Psoas muscle (tissue), 8 donors: ENCODE measurements around the gene GORASP2. TPM values are rescaled to one million over a fixed set of nuclear protein-coding genes. Genes with fewer than 3 reads are reported as not detected.

Experiments
- ATAC-seq, 4 donors: fragments of 200-7000 bp; cut with Tn5 transposase; one replicate each; pipeline ENCODE4 v1.9.1; 2020; ENCODE audit warnings: moderate library complexity in 3 of 4, mild to moderate bottlenecking in 2 of 4
- DNase-seq, 2 donors: peaks; one replicate each; pipeline ENCODE4 v3.0.0-alpha.2; 2020
- H3K27ac ChIP-seq: fragments of 200-600 bp; one replicate; pipeline ENCODE4 v1.8.0; 2022
- H3K27me3 ChIP-seq, 3 donors: fragments of 200-600 bp in 1 of 3; one replicate each; pipeline versions ENCODE4 v1.6.1 to v1.8.0; 2013 to 2022; ENCODE audit warnings: low read length in 2 of 3, mild to moderate bottlenecking in 2 of 3, moderate library complexity in 1 of 3; ENCODE audit not compliant: insufficient read depth in 3 of 3
- H3K36me3 ChIP-seq, 2 donors: fragments of 200-600 bp in 1 of 2; one replicate each; pipeline versions ENCODE4 v1.6.1 to v1.8.0; 2013 to 2022; ENCODE audit warnings: low read depth in 1 of 2, mild to moderate bottlenecking in 1 of 2, moderate library complexity in 1 of 2; ENCODE audit not compliant: insufficient read depth in 1 of 2
- H3K4me1 ChIP-seq: fragments of 200-600 bp; one replicate; pipeline ENCODE4 v1.8.0; 2022
- H3K4me3 ChIP-seq: fragments of 200-600 bp; one replicate; pipeline ENCODE4 v1.8.0; 2022; ENCODE audit warnings: mild to moderate bottlenecking
- H3K9me3 ChIP-seq: fragments of 200-600 bp; one replicate; pipeline ENCODE4 v1.8.0; 2022
- CTCF ChIP-seq: fragments of 200-600 bp; IDR thresholded peaks from one replicate; pipeline ENCODE4 v1.8.0; 2022; ENCODE audit warnings: antibody characterized with exemption
- WGBS, 3 donors: extraction: QIAGEN DNeasy Blood & Tissue Kit; methylation state at CpG; one replicate each; pipeline versions ENCODE4 v1.1.6 to v1.1.7; 2013; 5-methylcytosine and 5-hydroxymethylcytosine counted together
- intact Hi-C, 2 donors: fragments of 100-400 bp; cut with DNase I; formaldehyde crosslinking; loops; one replicate each; pipeline versions ENCODE4 v1.11.0 to v1.14.2; 2022
- polyA plus RNA-seq, 3 donors: library from polyadenylated mRNA; stranded (reverse); fragments of 200-250 nt; gene quantifications; one replicate each; pipeline ENCODE4 v1.2.3, GENCODE V29; 2013
- total RNA-seq, 4 donors: library from RNA; stranded (reverse); fragmentation: NEBNext Ultra II Directional in 2 of 4; extraction: Animal tissue kit (Norgen Biotek cat#: 25700) in 2 of 4; gene quantifications; one replicate each; pipeline versions ENCODE4 v1.2.1 to v1.2.4, GENCODE V29; 2021 to 2023
- donor health status: healthy with polysubstance abuse.
- donor health status: DM: no; HTN: no; CAD: no; lungs with moderate emphysema.
- donor health status: Bipolar disorder and iron deficiency.
- donor health status: healthy.
- donor health status: DM: yes; HTN: yes; CAD: no.
- donor health status: DM: no; HTN: no; CAD: no.
- donor health status: DM: no; HTN: no; CAD: no.
- donor health status: DM: yes; HTN: yes; CAD: no.

The GORASP2 gene
- total and polyA plus RNA-seq, 7 donors: 37.8 to 76.9 (median 51.8) TPM

- ATAC-seq (no peak), DNase-seq (no peak)
- Histone ChIP-seq H3K27ac (no peak overlapping the region), H3K27me3 (peaks cover 0 to 1% (median 0%) of the 10 kb centered on the region in 3 donors), H3K9me3 (no peaks in the 10 kb centered on the region), H3K36me3 (no peaks in the 10 kb centered on the region), H3K4me3 (no peak overlapping the region), H3K4me1 (no peaks in the 10 kb centered on the region)
- 78 to 84% (median 79%) methylated on average over 5 of the region's 5 CpGs for WGBS, 3 donors
- intact Hi-C loops: no loop called here
- no peak for TF ChIP-seq CTCF
These were observed 43.8 kb upstream of the GORASP2 start for GRCh38 chr2:170885130-170885791.

DNA sequence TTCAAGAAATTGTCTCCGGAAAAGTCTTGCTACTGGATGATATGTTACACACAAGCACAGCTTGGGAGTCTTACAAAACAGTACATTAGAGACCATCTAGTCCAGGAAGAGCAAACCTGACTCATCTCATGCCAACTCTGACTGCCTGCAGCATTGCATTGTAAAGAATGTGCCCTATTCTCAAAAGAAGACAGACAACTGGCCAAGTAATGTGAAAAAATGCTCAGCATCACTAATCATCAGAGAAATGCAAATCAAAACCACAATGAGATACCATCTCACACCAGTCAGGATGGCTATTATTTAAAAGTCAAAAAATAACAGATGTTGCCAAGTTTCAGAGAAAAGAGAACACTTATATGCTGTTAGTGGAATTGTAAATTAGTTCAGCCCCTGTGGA, 42.7 kb upstream of the GORASP2 start:
- TF ChIP-seq CTCF: no peak
- Histone ChIP-seq H3K4me1 (no peaks in the 10 kb centered on the region), H3K9me3 (no peaks in the 10 kb centered on the region), H3K27me3 (peaks cover 0 to 1% (median 0%) of the 10 kb centered on the region in 3 donors), H3K36me3 (no peaks in the 10 kb centered on the region), H3K27ac (no peak overlapping the region), H3K4me3 (no peak overlapping the region)
- DNase-seq: no peak
- intact Hi-C loops: no loop called here
- no peak for ATAC-seq
- WGBS, 3 donors: 79 to 81% (median 80%) methylated on average over 1 of the region's 1 CpG

DNA sequence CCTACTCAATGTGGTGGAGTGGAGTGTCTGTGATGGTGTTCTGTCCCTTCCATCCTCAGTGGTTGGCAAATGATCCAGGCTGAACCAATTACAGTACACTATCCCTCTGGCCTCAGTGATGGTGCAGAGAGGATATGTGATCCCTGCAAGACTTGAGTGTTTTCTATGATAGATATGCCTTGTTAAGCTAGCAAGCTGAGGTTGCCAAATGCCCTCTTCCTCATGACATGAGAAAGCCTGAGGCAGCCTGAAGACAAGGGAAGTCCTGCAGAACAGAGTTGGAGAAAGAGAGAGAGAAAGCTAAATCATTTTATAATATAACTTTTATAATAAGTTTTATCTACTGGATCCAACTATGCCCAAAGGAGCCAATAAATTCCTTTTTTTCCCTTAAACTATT, 41.6 kb upstream of the GORASP2 start:
- ATAC-seq (no peak), DNase-seq (no peak)
- Histone ChIP-seq H3K27me3 (peaks cover 0 to 1% (median 0%) of the 10 kb centered on the region in 3 donors), H3K4me3 (no peak overlapping the region), H3K36me3 (no peaks in the 10 kb centered on the region), H3K4me1 (no peaks in the 10 kb centered on the region), H3K9me3 (no peaks in the 10 kb centered on the region), H3K27ac (no peak overlapping the region)
- intact Hi-C loops: no loop called here
- no peak for TF ChIP-seq CTCF

DNA sequence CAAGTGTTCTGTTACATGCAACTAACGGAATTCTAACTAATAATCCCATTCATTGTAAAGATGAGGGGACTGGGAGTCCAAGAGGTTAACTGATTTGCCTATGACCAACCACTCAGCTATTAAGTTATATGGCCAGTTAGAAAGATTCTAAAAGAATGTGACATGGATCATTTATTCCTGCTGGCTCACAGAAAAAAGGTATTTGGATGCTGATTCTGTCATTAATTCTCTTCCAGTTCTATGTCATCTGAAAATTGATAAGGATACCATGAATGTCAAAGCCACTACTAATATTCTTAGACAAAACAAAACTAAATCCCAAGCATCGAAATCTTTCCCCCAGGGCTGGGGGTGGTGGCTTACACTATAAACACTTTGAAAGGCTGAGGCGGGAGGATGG, 41.2 kb upstream of the GORASP2 start:
- ATAC-seq (no peak), DNase-seq (no peak)
- TF ChIP-seq CTCF: no peak
- Histone ChIP-seq H3K4me3 (no peak overlapping the region), H3K9me3 (no peaks in the 10 kb centered on the region), H3K36me3 (no peaks in the 10 kb centered on the region), H3K4me1 (no peaks in the 10 kb centered on the region), H3K27me3 (peaks cover 0 to 1% (median 0%) of the 10 kb centered on the region in 3 donors), H3K27ac (no peak overlapping the region)
- intact Hi-C loops: no loop called here
- WGBS, 3 donors: 71 to 81% (median 78%) methylated on average over 3 of the region's 3 CpGs

GRCh38 chr2:170891893-170892292, 37.2 kb upstream of the GORASP2 start:
- no peak for ATAC-seq
- TF ChIP-seq CTCF: no peak

More at GRCh38 chr2:170891893-170892292, 37.2 kb upstream of the GORASP2 start:
- H3K4me1 ChIP-seq: no peaks in the 10 kb centered on the region
- 46 to 92% (median 73%) methylated on average over 4 of the region's 4 CpGs for WGBS, 3 donors
- no peaks in the 10 kb centered on the region for H3K27me3 ChIP-seq
- no peak overlapping the region for H3K27ac ChIP-seq
- no peaks in the 10 kb centered on the region for H3K9me3 ChIP-seq
- no peak overlapping the region for H3K4me3 ChIP-seq
- DNase-seq: no peak
- H3K36me3 ChIP-seq: no peaks in the 10 kb centered on the region
- intact Hi-C loops: no loop called here
